ENCODE data around the gene PTPRT.

GRCh38 chr20:43185901-43186300, 3.8 kb downstream of the PTPRT start:
- TF ChIP-seq BHLHE40 (IDR thresholded peaks at IDR 0.05; ENCODE audit: borderline replicate concordance) (no peak), FOXA1 (IDR thresholded peaks at IDR 0.05) (no peak), ARNT (IDR thresholded peaks at IDR 0.05) (no peak), HDGF (IDR thresholded peaks at IDR 0.05; ENCODE audit: borderline replicate concordance) (no peak), TARDBP (IDR thresholded peaks at IDR 0.05) (no peak), LEF1 (IDR thresholded peaks at IDR 0.05; ENCODE audit: borderline replicate concordance) (no peak), SP1 (IDR thresholded peaks at IDR 0.05) (no peak), FOXK2 (IDR thresholded peaks at IDR 0.05) (no peak), ZNF384 (IDR thresholded peaks at IDR 0.05) (no peak), SUZ12 (IDR thresholded peaks at IDR 0.05) (no peak), FOXM1 (IDR thresholded peaks at IDR 0.05; ENCODE audit: borderline replicate concordance) (no peak)
